Parathyroid adenoma (tissue), 2 donors: ENCODE measurements around the gene SNX4.

Experiments used
- H2AFZ ChIP-seq: fragments of 300-600 bp; sonication (generic); one replicate; pipeline ENCODE4 v1.7.0; 2017; ENCODE audit warnings: antibody characterized with exemption, mild to moderate bottlenecking
- H3K27ac ChIP-seq: fragments of 300-600 bp; sonication (generic); one replicate; pipeline ENCODE4 v1.7.0; 2017
- H3K27me3 ChIP-seq: fragments of 300-600 bp; sonication (generic); one replicate; pipeline ENCODE4 v1.7.0; 2017; ENCODE audit warnings: low read length; ENCODE audit not compliant: control insufficient read depth, insufficient read depth
- H3K36me3 ChIP-seq: fragments of 300-600 bp; sonication (generic); one replicate; pipeline ENCODE4 v1.7.0; 2017; ENCODE audit warnings: low read length; ENCODE audit not compliant: control insufficient read depth, insufficient read depth
- H3K4me1 ChIP-seq: fragments of 300-600 bp; sonication (generic); one replicate; pipeline ENCODE4 v1.7.0; 2017; ENCODE audit warnings: control low read depth
- H3K4me2 ChIP-seq: fragments of 300-600 bp; sonication (generic); one replicate; pipeline ENCODE4 v1.7.0; 2017; ENCODE audit warnings: low read length
- H3K4me3 ChIP-seq: fragments of 300-600 bp; sonication (generic); one replicate; pipeline ENCODE4 v1.7.0; 2017; ENCODE audit warnings: low read depth, low read length
- H3K79me2 ChIP-seq: fragments of 300-600 bp; sonication (generic); one replicate; pipeline ENCODE4 v1.7.0; 2017; ENCODE audit warnings: control low read depth
- H3K9ac ChIP-seq: fragments of 300-600 bp; sonication (generic); one replicate; pipeline ENCODE4 v1.7.0; 2017; ENCODE audit warnings: mild to moderate bottlenecking
- H3K9me3 ChIP-seq: fragments of 300-600 bp; sonication (generic); one replicate; pipeline ENCODE4 v1.7.0; 2017; ENCODE audit warnings: low read length; ENCODE audit not compliant: control insufficient read depth
- CTCF ChIP-seq: fragments of 300-600 bp; sonication (generic); IDR thresholded peaks from one replicate; pipeline ENCODE4 v1.7.0; 2017; ENCODE audit warnings: antibody characterized with exemption, mild to moderate bottlenecking
- donor health status: primary hyperparathyroidism.

The SNX4 gene

GRCh38 chr3:125443923-125444322, 76.1 kb downstream of the SNX4 start:
- no peaks in the 10 kb centered on the region for H3K79me2 ChIP-seq
- no peaks in the 10 kb centered on the region for H3K4me1 ChIP-seq
- H3K36me3 ChIP-seq, result no peaks in the 10 kb centered on the region
- H3K4me2 ChIP-seq, result no peak overlapping the region
- H2AFZ ChIP-seq, result no peak overlapping the region
- peaks cover 6% of the 10 kb centered on the region for H3K9me3 ChIP-seq
- TF ChIP-seq CTCF, result no peak
- no peaks in the 10 kb centered on the region for H3K27me3 ChIP-seq
- no peak overlapping the region for H3K4me3 ChIP-seq
- no peak overlapping the region for H3K9ac ChIP-seq
- H3K27ac ChIP-seq, result no peak overlapping the region

- no peak overlapping the region for H3K27ac ChIP-seq
- TF ChIP-seq CTCF, result no peak
- no peak overlapping the region for H3K9ac ChIP-seq
- no peaks in the 10 kb centered on the region for H3K36me3 ChIP-seq
- no peak overlapping the region for H3K4me3 ChIP-seq
- H3K79me2 ChIP-seq, result no peaks in the 10 kb centered on the region
- no peak overlapping the region for H2AFZ ChIP-seq
- H3K9me3 ChIP-seq, result peaks cover 6% of the 10 kb centered on the region
- H3K4me1 ChIP-seq, result no peaks in the 10 kb centered on the region
- H3K27me3 ChIP-seq, result no peaks in the 10 kb centered on the region
- no peak overlapping the region for H3K4me2 ChIP-seq
These were observed 77.5 kb downstream of the SNX4 start for GRCh38 chr3:125442506-125442905.

GRCh38 chr3:125440970-125441369, 79.0 kb downstream of the SNX4 start:
- TF ChIP-seq CTCF, result no peak
- H3K27ac ChIP-seq, result no peak overlapping the region

GRCh38 chr3:125440559-125440955, 79.4 kb downstream of the SNX4 start:
- no peak overlapping the region for H3K4me2 ChIP-seq
- no peak for TF ChIP-seq CTCF
- no peak overlapping the region for H3K27ac ChIP-seq
- no peaks in the 10 kb centered on the region for H3K79me2 ChIP-seq
- H3K9ac ChIP-seq, result no peak overlapping the region
- no peaks in the 10 kb centered on the region for H3K4me1 ChIP-seq
- H3K9me3 ChIP-seq, result peaks cover 6% of the 10 kb centered on the region
- no peaks in the 10 kb centered on the region for H3K27me3 ChIP-seq
- H2AFZ ChIP-seq, result no peak overlapping the region
- no peak overlapping the region for H3K4me3 ChIP-seq
- H3K36me3 ChIP-seq, result no peaks in the 10 kb centered on the region

More at GRCh38 chr3:125440970-125441369, 79.0 kb downstream of the SNX4 start:
- Histone ChIP-seq H3K9ac (no peak overlapping the region), H3K79me2 (no peaks in the 10 kb centered on the region), H3K9me3 (peaks cover 6% of the 10 kb centered on the region), H3K27me3 (no peaks in the 10 kb centered on the region), H3K4me2 (no peak overlapping the region), H3K36me3 (no peaks in the 10 kb centered on the region), H3K4me3 (no peak overlapping the region), H2AFZ (no peak overlapping the region), H3K4me1 (no peaks in the 10 kb centered on the region)

- Histone ChIP-seq H3K4me3 (no peak overlapping the region), H3K36me3 (no peaks in the 10 kb centered on the region)
These were observed 82.2 kb downstream of the SNX4 start for GRCh38 chr3:125437631-125438435.

More at GRCh38 chr3:125437631-125438435, 82.2 kb downstream of the SNX4 start:
- Histone ChIP-seq H3K4me1 (no peaks in the 10 kb centered on the region), H3K27ac (no peak overlapping the region), H3K27me3 (no peaks in the 10 kb centered on the region), H3K9me3 (peaks cover 4% of the 10 kb centered on the region), H3K9ac (no peak overlapping the region), H3K4me2 (no peak overlapping the region), H2AFZ (peak overlapping the region; percentile 65), H3K79me2 (no peaks in the 10 kb centered on the region)
- TF ChIP-seq CTCF, result peak; percentile 98
